AG09309 (cell line): ENCODE results near the gene NPBWR2.
A peak's percentile ranks its signal among the peaks of the same experiment; 100 is the strongest.

Experiments
- DNase-seq: peaks from one replicate; pipeline ENCODE4 v3.0.0-alpha.2; 2010; ENCODE audit warnings: low read depth
- H3K4me3 ChIP-seq: 2 replicates; pipeline ENCODE4 v1.5.1; 2011; ENCODE audit warnings: mild to moderate bottlenecking, low read depth, low read length, moderate library complexity; ENCODE audit not compliant: control insufficient read depth
- TF ChIP-seq, protein P1 (sequence below): IDR thresholded peaks from 2 replicates; pipeline ENCODE4 v1.5.1; 2011; ENCODE audit warnings: mild to moderate bottlenecking, low read depth, low read length, inconsistent platforms; ENCODE audit not compliant: insufficient read depth, control insufficient read depth; ENCODE audit errors: missing control alignments

Gene NPBWR2

DNA sequence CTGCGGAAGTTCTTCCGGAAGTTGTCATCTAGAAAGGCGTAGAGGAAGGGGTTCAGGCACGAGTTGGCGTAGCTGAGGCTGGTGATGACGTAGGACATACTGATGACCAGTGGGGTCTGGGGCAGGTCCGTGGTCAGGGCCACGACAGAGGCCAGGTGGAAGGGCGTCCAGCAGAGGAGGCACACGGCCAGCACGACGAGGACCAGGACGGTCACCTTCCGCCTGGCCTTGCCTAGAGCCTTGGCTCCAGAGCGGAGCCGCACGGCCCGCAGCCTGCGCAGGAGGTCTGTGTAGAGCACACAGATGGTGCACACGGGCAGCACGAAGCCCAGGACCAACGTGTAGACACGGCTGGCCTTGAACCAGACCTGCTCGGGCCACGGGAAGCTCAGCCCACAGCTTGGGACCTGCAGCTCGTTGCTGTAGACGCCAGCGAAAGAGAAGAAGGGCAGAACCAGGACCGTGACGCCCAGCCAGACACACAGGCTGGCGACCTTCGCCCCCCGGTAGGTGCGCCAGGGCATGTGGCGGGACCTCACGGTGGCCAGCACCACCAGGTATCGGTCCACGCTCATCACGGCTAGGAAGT, 1.4 kb downstream of the NPBWR2 start:
- TF ChIP-seq, protein P1, sequence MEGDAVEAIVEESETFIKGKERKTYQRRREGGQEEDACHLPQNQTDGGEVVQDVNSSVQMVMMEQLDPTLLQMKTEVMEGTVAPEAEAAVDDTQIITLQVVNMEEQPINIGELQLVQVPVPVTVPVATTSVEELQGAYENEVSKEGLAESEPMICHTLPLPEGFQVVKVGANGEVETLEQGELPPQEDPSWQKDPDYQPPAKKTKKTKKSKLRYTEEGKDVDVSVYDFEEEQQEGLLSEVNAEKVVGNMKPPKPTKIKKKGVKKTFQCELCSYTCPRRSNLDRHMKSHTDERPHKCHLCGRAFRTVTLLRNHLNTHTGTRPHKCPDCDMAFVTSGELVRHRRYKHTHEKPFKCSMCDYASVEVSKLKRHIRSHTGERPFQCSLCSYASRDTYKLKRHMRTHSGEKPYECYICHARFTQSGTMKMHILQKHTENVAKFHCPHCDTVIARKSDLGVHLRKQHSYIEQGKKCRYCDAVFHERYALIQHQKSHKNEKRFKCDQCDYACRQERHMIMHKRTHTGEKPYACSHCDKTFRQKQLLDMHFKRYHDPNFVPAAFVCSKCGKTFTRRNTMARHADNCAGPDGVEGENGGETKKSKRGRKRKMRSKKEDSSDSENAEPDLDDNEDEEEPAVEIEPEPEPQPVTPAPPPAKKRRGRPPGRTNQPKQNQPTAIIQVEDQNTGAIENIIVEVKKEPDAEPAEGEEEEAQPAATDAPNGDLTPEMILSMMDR = no peak
- no peak for DNase-seq

DNA sequence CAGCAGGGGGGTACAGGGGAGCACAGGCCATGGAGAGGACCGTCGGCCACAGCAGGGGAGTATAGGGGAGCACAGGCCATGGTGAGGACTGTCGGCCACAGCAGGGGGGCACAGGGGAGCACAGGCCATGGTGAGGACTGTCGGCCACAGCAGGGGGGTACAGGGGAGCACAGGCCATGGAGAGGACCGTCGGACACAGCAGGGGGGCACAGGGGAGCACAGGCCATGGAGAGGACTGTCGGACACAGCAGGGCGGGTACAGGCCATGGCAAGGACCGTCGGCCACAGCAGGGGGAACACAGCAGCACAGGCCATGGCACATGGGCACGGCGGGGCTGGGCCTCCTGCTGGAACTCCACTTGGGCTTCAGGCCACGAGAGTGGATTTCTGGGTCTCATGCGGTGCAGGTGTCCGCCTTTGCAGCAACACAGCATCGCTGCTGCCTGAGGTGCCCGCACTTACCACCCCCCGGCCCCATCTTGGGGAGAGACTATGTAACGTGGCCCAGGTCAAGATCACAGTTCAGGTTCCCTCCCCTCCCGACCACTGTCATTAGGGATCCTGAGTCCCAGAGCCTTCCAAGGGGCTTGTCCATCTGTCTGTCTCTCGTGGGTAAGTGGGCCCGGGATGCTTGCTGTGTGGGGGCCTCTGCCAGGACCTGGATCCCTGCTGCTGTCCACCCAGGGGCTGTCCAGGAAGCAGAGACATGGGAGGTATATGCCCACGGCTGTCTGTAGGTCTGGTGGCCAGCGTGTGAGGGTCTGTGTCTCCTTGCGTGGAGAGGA, 2.5 kb downstream of the NPBWR2 start:
- no peak overlapping the region for H3K4me3 ChIP-seq
- no peak for DNase-seq
- TF ChIP-seq, protein P1 = no peak

More for the DNA sequence above, 1.4 kb downstream of the NPBWR2 start:
- H3K4me3 ChIP-seq = no peak overlapping the region

DNA sequence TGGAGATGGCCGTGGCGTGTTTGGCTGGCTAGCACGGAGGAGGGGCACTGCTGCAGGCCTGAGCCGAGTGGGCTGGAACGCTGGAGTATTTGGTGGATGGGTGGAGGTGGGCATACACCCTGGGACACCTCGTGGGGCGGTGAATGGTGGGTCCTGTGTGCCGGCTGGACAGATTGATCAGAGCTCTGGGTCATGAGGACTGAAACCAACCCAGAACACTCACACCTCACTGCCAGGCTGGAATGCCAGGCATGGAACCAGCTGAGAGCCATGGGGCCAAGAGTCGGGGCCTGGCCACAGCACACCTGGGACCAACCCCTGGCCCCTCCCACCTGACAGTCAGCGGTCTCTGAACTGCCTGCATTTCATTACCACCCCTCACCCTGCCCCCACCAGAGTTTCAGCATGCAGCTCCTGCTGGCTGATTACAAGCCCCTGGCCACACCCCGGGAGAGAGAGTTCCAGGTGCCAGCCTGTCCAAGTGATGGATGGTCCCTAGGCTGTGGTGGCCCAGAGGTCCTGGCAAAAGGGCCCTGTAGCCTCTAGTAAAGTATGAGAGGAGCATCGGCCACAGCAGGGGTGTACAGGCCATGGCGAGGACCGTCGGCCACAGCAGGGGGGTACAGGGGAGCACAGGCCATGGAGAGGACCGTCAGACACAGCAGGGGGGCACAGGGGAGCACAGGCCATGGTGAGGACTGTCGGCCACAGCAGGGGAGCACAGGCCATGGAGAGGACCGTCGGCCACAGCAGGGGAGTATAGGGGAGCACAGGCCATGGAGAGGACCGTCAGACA, 3.3 kb downstream of the NPBWR2 start:
- H3K4me3 ChIP-seq = no peak overlapping the region
- TF ChIP-seq, protein P1 = no peak
- no peak for DNase-seq

DNA sequence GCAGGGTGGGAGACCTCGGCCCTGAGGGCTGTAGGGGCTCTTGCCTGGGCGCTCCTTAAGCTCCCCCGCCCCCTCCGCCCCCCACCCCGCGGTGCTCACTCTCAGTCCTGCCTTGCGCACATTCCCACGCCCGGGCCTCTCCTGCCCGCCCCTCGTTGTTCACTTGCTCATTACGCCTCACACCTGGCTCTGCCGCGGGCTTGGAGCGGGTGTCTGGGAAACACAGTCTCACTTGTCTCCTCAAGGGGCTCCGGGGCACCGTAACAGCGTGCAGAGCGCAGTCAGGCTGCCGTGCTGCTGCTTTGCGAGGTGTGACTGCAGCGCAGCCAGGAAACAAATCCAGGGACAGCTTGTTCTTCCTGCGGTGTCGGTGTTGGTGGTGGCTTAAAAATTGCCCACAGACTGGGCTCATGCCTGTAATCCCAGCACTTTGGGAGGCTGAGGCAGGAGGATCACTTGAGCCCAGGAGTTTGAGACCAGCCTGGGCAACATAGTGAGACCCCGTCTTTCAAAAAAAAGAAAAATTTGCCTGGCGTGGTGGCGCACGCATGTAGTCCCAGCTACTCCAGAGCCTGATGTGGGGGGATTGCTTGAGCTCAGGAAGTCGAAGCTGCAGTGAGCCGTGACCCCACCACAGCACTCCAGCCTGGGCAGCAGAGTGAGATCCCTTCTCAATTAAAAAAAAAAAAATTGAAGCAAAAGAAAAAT, 4.6 kb downstream of the NPBWR2 start:
- TF ChIP-seq, protein P1 = no peak
- DNase-seq = no peak
- H3K4me3 ChIP-seq = no peak overlapping the region

DNA sequence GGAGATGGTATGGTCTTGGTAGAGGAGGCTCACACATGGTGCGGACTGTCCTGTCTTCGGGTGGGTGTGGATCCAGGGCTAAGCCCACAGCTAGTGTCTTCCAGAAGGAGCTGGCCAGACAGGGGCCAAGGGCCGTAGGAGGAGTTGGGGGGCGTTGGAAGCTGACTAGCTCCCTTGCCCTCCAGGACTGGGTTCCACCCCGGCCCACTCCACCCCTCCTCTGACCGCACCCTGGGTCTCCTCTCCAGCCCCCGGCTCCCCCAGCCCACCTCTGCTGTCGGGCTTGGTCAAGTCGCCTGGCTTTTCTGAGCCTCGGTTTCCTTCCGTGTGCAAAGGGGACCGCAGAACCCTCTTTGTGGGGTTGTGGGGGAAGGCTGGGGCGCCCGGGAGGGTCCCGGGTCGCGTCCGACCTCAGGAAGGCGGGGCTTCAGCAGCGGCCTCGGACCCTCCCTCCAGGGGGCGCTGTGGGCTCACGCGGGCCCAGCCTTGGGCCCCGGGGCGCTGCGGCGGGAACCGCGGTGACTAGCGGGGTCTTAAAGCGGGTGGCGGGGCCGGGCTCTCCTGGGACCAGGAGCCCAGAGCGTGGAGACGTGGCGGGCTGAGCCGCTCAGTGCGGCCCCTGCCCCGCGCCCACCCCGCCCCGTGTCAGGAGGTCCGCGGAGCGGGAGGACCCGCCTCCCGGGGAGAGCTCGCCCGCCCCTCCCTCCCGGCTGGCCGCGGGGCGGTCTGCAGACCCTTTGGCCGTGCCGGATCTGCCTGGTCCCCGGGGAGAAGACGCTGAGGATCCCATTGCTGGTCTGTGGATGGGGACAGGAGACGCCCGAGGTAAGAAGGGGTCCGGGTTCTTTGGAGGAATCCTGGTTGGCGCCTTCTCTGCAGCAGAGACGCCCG, 5.4 kb downstream of the NPBWR2 start:
- DNase-seq = no peak
- H3K4me3 ChIP-seq = no peak overlapping the region
- TF ChIP-seq, protein P1 = peak; percentile 41
